ENCODE data around the gene RDH13.
"Not testable (repeated sequence)": the region's sequence is repeated elsewhere in the genome, so short reads cannot be mapped to it uniquely, and the experiment has no call there.

RDH13 gene

DNA sequence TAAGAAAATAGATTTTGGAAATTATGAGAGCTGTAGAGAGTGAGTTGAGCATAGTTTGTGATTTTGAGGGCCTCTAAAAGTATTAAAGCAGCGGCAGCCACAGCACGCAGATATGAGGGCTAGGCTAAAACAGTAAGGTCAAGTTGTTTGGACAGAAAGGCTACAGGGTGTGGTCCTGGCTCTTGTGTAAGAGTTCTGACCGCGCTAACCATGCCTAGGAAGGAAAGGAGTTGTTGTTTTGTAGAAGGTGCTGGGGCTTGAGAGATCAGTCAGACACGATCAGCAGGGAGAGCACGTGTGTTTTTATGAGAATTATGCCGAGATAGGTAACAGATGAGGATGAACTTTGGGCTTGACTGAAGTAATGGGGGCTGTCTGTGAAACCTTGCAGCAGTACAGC is 54.2 kb downstream of the RDH13 start:
- not testable (repeated sequence) for H3K4me3 Mint-ChIP-seq

GRCh38 chr19:55008189-55008588 is 54.8 kb downstream of the RDH13 start:
- H3K27ac Mint-ChIP-seq, DNase-seq, ATAC-seq, H3K27me3 Mint-ChIP-seq, H3K4me3 Mint-ChIP-seq: not testable (repeated sequence)
- Mint-ChIP-seq H3K9me3 (peaks cover 54% of the 10 kb centered on the region), H3K4me1 (peaks cover 11% of the 10 kb centered on the region), H3K36me3 (ENCODE audit: low read depth) (peaks cover 43% of the 10 kb centered on the region)

More for the DNA sequence above, 54.2 kb downstream of the RDH13 start:
- Mint-ChIP-seq H3K36me3 (ENCODE audit: low read depth) (peaks cover 43% of the 10 kb centered on the region), H3K4me1 (peaks cover 11% of the 10 kb centered on the region), H3K27me3 (peaks cover 10% of the 10 kb centered on the region), H3K9me3 (peaks cover 52% of the 10 kb centered on the region)
- not testable (repeated sequence) for DNase-seq, H3K27ac Mint-ChIP-seq, ATAC-seq

GRCh38 chr19:55007537-55007936 is 55.4 kb downstream of the RDH13 start:
- H3K4me3 Mint-ChIP-seq, H3K27ac Mint-ChIP-seq, DNase-seq, H3K27me3 Mint-ChIP-seq, ATAC-seq: not testable (repeated sequence)
- Mint-ChIP-seq H3K9me3 (peaks cover 54% of the 10 kb centered on the region), H3K4me1 (peaks cover 11% of the 10 kb centered on the region), H3K36me3 (ENCODE audit: low read depth) (peaks cover 43% of the 10 kb centered on the region)

DNA sequence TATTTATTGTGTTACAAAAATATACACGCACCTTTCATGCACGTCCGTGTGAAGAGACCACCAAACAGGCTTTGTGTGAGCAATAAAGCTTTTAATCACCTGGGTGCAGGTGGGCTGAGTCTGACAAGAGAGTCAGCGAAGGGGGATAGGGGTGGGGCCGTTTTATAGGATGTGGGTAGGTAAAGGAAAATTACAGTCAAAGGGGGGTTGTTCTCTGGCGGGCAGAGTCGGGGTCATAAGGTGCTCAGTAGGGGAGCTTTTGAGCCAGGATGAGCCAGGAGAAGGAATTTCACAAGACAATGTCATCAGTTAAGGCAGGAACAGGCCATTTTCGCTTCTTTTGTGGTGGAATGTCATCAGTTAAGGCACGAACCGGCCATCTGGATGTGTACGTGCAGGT is 56.2 kb downstream of the RDH13 start:
- peaks cover 54% of the 10 kb centered on the region for H3K9me3 Mint-ChIP-seq
- H3K27me3 Mint-ChIP-seq: peaks cover 12% of the 10 kb centered on the region
- H3K36me3 Mint-ChIP-seq (ENCODE audit: low read depth): peaks cover 45% of the 10 kb centered on the region
- H3K27ac Mint-ChIP-seq, ATAC-seq, DNase-seq: not testable (repeated sequence)
- peak overlapping the region; percentile 77 for H3K4me3 Mint-ChIP-seq
- H3K4me1 Mint-ChIP-seq: peaks cover 11% of the 10 kb centered on the region

DNA sequence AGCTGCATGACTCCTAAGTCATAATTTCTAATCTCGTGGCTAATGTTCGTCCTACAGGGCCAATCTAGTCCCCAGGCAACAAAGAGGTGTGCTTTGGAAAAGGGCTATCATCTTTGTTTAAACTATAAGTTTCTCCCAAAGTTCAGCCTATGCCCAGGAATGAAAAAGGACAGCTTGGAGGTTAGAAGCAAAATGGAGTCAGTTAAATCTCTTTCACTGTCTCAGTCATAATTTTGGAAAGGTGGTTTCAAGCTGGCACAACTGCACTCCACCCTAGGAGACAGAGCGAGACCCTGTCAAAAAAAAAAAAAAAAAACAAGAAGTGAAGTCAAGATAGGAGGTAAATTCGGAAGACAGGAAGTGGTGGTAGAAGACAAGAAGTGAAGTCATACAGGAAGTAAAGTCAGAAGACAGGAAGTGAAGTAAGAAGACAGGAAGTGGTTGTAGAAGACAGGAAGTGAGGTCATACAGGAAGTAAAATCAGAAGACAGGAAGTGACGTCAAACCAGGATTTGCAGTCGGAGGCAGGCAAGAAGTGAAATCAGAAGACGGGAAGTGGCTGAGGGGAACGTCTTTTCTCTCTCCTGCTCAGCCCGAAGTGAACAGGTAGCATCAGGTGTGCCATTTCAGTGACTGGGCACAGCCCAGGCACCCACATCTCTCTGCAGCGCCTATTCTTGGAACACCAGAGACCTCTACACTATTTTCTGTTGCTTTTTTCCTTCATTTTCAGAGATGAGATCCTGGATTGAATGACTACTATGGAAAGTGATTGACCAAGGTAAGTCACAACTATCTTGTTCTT is 57.1 kb downstream of the RDH13 start:
- Mint-ChIP-seq H3K27ac (peak overlapping the region; percentile 91), H3K27me3 (peaks cover 13% of the 10 kb centered on the region), H3K36me3 (ENCODE audit: low read depth) (peaks cover 41% of the 10 kb centered on the region), H3K4me3 (peak overlapping the region; percentile 77), H3K4me1 (peaks cover 11% of the 10 kb centered on the region), H3K9me3 (peaks cover 52% of the 10 kb centered on the region)
- peak; percentile 72 for ATAC-seq
- DNase-seq: peak; percentile 26

DNA sequence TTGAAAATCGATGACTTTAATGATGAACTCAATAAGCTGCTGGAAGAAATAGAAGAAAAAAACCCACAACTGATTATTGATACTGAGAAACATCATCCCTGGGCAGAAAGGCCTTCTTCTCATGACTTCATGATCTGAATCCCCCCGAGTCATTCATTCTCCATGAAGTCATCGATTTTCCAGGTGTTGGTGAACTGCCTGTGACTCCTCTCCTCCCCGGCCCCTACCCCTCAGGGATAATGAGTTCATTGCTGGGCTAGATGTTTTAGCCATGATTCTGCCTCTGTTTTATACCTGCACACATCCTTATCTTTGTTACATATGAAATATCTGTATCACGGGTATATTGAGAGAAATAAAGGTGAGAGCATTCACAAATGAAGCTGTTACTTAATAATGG is 62.2 kb downstream of the RDH13 start:
- Mint-ChIP-seq H3K4me1 (peaks cover 6% of the 10 kb centered on the region), H3K9me3 (peaks cover 21% of the 10 kb centered on the region), H3K27me3 (peaks cover 13% of the 10 kb centered on the region), H3K36me3 (ENCODE audit: low read depth) (peaks cover 17% of the 10 kb centered on the region), H3K4me3 (no peak overlapping the region), H3K27ac (no peak overlapping the region)
- ATAC-seq: no peak
- no peak for DNase-seq

DNA sequence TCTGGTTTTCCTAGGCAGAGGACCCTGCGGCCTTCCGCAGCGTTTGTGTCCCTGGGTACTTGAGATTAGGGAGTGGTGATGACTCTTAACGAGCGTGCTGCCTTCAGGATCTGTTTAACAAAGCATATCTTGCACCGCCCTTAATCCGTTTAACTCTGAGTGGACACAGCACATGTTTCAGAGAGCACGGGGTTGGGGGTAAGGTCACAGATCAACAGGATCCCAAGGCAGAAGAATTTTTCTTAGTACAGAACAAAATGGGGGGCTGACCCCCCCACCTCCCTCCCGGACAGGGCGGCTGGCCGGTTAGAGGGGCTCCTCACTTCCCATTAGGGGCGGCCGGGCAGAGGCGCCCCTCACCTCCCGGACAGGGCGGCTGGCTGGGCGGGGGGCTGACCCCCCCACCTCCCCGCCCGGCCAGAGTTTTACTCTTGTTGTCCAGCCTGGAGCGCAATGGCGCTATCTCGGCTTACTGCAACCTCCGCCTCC is 64.2 kb downstream of the RDH13 start:
- H3K9me3 Mint-ChIP-seq: peaks cover 11% of the 10 kb centered on the region
- not testable (repeated sequence) for H3K4me3 Mint-ChIP-seq; H3K36me3 Mint-ChIP-seq (ENCODE audit: low read depth); ATAC-seq; H3K27me3 Mint-ChIP-seq; DNase-seq; H3K4me1 Mint-ChIP-seq; H3K27ac Mint-ChIP-seq

DNA sequence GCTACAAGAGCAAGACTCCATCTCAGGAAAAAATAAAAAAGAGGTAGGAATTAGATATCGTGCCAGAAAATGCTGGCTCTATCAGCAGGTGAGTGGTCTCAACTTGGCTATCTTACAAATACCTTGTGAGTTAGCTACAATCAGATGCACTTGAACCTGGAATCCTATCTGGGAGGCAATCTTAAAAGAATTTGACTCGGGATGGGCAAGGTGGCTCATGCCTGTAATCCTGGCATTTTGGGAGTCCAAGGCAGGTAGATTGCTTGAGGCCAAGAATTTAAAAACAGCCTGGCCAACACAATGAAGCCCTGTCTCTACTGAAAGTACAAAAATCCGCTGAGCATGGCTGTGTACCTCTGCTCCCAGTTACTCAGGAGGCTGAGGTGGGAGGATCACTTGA is 67.4 kb downstream of the RDH13 start:
- DNase-seq (no peak), ATAC-seq (no peak)
- H3K27ac Mint-ChIP-seq: no peak overlapping the region
- H3K4me1 Mint-ChIP-seq: no peaks in the 10 kb centered on the region
- peaks cover 6% of the 10 kb centered on the region for H3K9me3 Mint-ChIP-seq
- H3K4me3 Mint-ChIP-seq: no peak overlapping the region
- H3K36me3 Mint-ChIP-seq (ENCODE audit: low read depth): peaks cover under 1% of the 10 kb centered on the region
- H3K27me3 Mint-ChIP-seq: no peaks in the 10 kb centered on the region

All from activated naive CD8-positive, alpha-beta T cell treated with anti-CD3 and anti-CD28 coated beads, Interleukin-2, amount 50 U/mL, for 24 hours (primary cell).